HepG2 (cell line): Measurements from ENCODE around the gene AK2. TPM values are rescaled to one million over a fixed set of nuclear protein-coding genes. Genes with fewer than 3 reads are reported as not detected.

Source experiments
- AFF4 ChIP-seq: sonication (generic); formaldehyde crosslinking; IDR thresholded peaks from 2 replicates; pipeline ENCODE4 v1.4.0; 2020; ENCODE audit warnings: missing genetic modification reagents
- CBX1 ChIP-seq: IDR thresholded peaks from one replicate; pipeline ENCODE4 v1.6.1; 2016; ENCODE audit warnings: antibody characterized with exemption, low read depth
- GFI1 ChIP-seq: sonication (generic); formaldehyde crosslinking; IDR thresholded peaks from 2 replicates; pipeline ENCODE4 v1.5.0; 2020; ENCODE audit warnings: missing genetic modification reagents, mild to moderate bottlenecking, borderline replicate concordance
- GMEB2 ChIP-seq: IDR thresholded peaks from 2 replicates; pipeline ENCODE4 v1.6.1; 2016; ENCODE audit warnings: missing biosample characterization, missing genetic modification reagents, low read depth
- GPN1 ChIP-seq: sonication (generic); formaldehyde crosslinking; IDR thresholded peaks from 2 replicates; pipeline ENCODE4 v1.5.1; 2020; ENCODE audit warnings: missing genetic modification reagents, borderline replicate concordance
- HNF4A ChIP-seq: sonication (generic); formaldehyde crosslinking; IDR thresholded peaks from 2 replicates; pipeline ENCODE4 v1.4.0; 2020; ENCODE audit warnings: missing genetic modification reagents
- HOXA9 ChIP-seq: sonication (generic); formaldehyde crosslinking; IDR thresholded peaks from 2 replicates; pipeline ENCODE4 v1.8.1; 2022; ENCODE audit warnings: missing genetic modification reagents, mild to moderate bottlenecking, moderate library complexity, borderline replicate concordance
- KLF6 ChIP-seq: IDR thresholded peaks from 2 replicates; pipeline ENCODE4 v1.8.0; 2016; ENCODE audit warnings: missing biosample characterization, missing genetic modification reagents
- PRMT3 ChIP-seq: sonication (generic); formaldehyde crosslinking; IDR thresholded peaks from 2 replicates; pipeline ENCODE4 v1.8.1; 2022; ENCODE audit warnings: low read depth, mild to moderate bottlenecking, moderate library complexity, missing genetic modification reagents, borderline replicate concordance
- RARA ChIP-seq: IDR thresholded peaks from 2 replicates; pipeline ENCODE4 v1.6.1; 2016; ENCODE audit warnings: missing genetic modification reagents, missing compliant biosample characterization
- SNAPC4 ChIP-seq: sonication (generic); formaldehyde crosslinking; IDR thresholded peaks from 2 replicates; pipeline ENCODE4 v1.4.0; 2020; ENCODE audit warnings: mild to moderate bottlenecking, missing genetic modification reagents
- ZEB1 ChIP-seq: IDR thresholded peaks from 2 replicates; pipeline ENCODE4 v1.6.1; 2012; ENCODE audit warnings: mild to moderate bottlenecking, low read depth, inconsistent platforms; ENCODE audit not compliant: insufficient replicate concordance
- ZNF124 ChIP-seq: sonication (generic); formaldehyde crosslinking; IDR thresholded peaks from 2 replicates; pipeline ENCODE4 v1.4.0; 2020; ENCODE audit warnings: missing genetic modification reagents
- ZNF143 ChIP-seq: sonication (generic); formaldehyde crosslinking; IDR thresholded peaks from 2 replicates; pipeline ENCODE4 v1.4.0; 2020; ENCODE audit warnings: missing genetic modification reagents
- ZNF44 ChIP-seq: sonication (generic); formaldehyde crosslinking; IDR thresholded peaks from 2 replicates; pipeline ENCODE4 v1.5.1; 2020; ENCODE audit warnings: mild to moderate bottlenecking, missing genetic modification reagents
- ZNF605 ChIP-seq: sonication (generic); formaldehyde crosslinking; IDR thresholded peaks from 2 replicates; pipeline ENCODE4 v1.8.0; 2022; ENCODE audit warnings: mild to moderate bottlenecking, missing genetic modification reagents
- ZNF776 ChIP-seq: sonication (generic); formaldehyde crosslinking; IDR thresholded peaks from 2 replicates; pipeline ENCODE4 v1.4.0; 2020; ENCODE audit warnings: mild to moderate bottlenecking, missing genetic modification reagents
- ZNF788 ChIP-seq: sonication (generic); formaldehyde crosslinking; IDR thresholded peaks from 2 replicates; pipeline ENCODE4 v1.5.0; 2020; ENCODE audit warnings: mild to moderate bottlenecking, missing genetic modification reagents, borderline replicate concordance
- polyA plus RNA-seq, 8 experiments: library from polyadenylated mRNA; depleted of rRNA in 3 of 8; stranded (reverse) in 7 of 8; unstranded in 1 of 8; fragments of >200 nt; fragmentation: Illumina TruSeq in 4 of 8; extraction: Trizol in 4 of 8; gene quantifications; 2 replicates each; pipeline versions ENCODE4 v1.2.1 to v1.2.3, GENCODE V29; 2011 to 2016; ENCODE audit warnings: low read depth in 4 of 8, missing spikeins in 1 of 8, mixed read lengths in 1 of 8; ENCODE audit not compliant: insufficient read depth in 1 of 8
- total RNA-seq, 5 experiments: library from RNA; depleted of rRNA; stranded (reverse); fragments of >200 nt; fragmentation: Illumina TruSeq; extraction: Trizol; gene quantifications; 2 replicates each; pipeline ENCODE4 v1.2.3, GENCODE V29; 2016; ENCODE audit warnings: low read depth in 1 of 5

The AK2 gene
- total and polyA plus RNA-seq, 2 of the 13 experiments (the other 11 are each of a cell fraction or from before 2014, with no cell fraction given), result 170 to 188 TPM

- TF ChIP-seq GFI1 (CRISPR knock-in tag), result peak; percentile 56; the same call in 1 of the 2 replicates
- TF ChIP-seq ZNF776 (CRISPR knock-in tag), result peak; percentile 95
- TF ChIP-seq AFF4, result no peak
- peak; percentile 90; the same call in 1 of the 2 replicates for TF ChIP-seq ZNF605 (CRISPR knock-in tag)
- TF ChIP-seq ZEB1, result no peak
- peak; percentile 89; the same call in 1 of the 2 replicates for TF ChIP-seq ZNF788 (CRISPR knock-in tag)
- TF ChIP-seq SNAPC4 (CRISPR knock-in tag), result no peak
- TF ChIP-seq HOXA9 (CRISPR knock-in tag), result peak; percentile 89
- peak; percentile 64 for TF ChIP-seq KLF6 (CRISPR knock-in tag)
- peak; percentile 68 for TF ChIP-seq RARA (CRISPR knock-in tag)
- TF ChIP-seq PRMT3, result peak; percentile 84; the same call in 1 of the 2 replicates
- peak; percentile 91 for TF ChIP-seq ZNF44 (CRISPR knock-in tag)
- no peak for TF ChIP-seq GPN1 (CRISPR knock-in tag)
- peak; percentile 56 for TF ChIP-seq ZNF143 (CRISPR knock-in tag)
- TF ChIP-seq ZNF124 (CRISPR knock-in tag), result no peak
- TF ChIP-seq CBX1, result no peak
- peak; percentile 96 for TF ChIP-seq GMEB2 (CRISPR knock-in tag)
- peak; percentile 34; the same call in 1 of the 2 replicates for TF ChIP-seq HNF4A (CRISPR knock-in tag)
Measured at GRCh38 chr1:33036526-33037503, at the start of gene AK2 (continued).
